LNCAP (cell line): ENCODE measurements around the gene PSAP.

ENCODE experiments used
- TF ChIP-seq, protein P1 (sequence below): fragments of 450-650 bp; IDR thresholded peaks from 2 replicates; pipeline ENCODE4 v1.5.1; 2017; ENCODE audit warnings: mild to moderate bottlenecking

Gene PSAP

DNA sequence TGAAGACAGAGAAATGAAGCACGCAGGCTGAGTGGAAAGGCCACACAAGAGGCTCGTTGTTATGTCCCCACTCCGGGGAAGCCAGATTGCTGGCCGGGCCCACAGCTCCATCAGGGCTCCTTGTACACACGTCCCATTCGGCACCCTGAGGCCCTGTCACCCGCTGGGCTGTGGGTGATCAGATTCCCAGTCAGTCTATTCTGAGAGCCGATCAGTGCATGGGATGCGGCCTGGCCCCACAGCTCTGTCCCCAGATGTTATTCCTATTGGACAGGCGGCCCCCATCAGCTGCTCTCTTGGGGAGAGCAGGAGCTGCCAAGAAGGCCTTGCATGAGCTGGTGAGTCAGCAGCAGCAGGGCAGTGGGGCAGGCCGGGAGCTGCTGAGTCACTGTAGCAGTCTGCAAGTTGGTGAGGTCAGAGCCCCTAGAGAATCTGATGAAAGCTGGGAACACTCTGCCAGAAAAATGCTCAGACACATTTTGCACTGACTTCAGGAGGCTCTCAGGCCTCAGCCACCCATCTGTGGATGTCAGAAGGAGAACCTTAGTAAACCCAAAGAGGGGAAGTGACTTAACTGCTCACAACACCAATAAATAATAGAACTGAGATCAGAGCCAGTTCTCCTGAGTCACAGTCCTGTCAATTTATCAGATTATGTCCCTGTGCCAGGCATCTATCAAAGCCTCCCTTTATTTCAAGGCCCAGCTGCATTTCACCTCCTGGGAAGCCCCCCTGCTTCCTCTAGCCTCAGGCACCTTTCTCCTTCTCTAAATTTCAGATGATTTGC, 9.4 kb upstream of the PSAP start:
- TF ChIP-seq, protein P1, sequence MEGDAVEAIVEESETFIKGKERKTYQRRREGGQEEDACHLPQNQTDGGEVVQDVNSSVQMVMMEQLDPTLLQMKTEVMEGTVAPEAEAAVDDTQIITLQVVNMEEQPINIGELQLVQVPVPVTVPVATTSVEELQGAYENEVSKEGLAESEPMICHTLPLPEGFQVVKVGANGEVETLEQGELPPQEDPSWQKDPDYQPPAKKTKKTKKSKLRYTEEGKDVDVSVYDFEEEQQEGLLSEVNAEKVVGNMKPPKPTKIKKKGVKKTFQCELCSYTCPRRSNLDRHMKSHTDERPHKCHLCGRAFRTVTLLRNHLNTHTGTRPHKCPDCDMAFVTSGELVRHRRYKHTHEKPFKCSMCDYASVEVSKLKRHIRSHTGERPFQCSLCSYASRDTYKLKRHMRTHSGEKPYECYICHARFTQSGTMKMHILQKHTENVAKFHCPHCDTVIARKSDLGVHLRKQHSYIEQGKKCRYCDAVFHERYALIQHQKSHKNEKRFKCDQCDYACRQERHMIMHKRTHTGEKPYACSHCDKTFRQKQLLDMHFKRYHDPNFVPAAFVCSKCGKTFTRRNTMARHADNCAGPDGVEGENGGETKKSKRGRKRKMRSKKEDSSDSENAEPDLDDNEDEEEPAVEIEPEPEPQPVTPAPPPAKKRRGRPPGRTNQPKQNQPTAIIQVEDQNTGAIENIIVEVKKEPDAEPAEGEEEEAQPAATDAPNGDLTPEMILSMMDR = no peak

DNA sequence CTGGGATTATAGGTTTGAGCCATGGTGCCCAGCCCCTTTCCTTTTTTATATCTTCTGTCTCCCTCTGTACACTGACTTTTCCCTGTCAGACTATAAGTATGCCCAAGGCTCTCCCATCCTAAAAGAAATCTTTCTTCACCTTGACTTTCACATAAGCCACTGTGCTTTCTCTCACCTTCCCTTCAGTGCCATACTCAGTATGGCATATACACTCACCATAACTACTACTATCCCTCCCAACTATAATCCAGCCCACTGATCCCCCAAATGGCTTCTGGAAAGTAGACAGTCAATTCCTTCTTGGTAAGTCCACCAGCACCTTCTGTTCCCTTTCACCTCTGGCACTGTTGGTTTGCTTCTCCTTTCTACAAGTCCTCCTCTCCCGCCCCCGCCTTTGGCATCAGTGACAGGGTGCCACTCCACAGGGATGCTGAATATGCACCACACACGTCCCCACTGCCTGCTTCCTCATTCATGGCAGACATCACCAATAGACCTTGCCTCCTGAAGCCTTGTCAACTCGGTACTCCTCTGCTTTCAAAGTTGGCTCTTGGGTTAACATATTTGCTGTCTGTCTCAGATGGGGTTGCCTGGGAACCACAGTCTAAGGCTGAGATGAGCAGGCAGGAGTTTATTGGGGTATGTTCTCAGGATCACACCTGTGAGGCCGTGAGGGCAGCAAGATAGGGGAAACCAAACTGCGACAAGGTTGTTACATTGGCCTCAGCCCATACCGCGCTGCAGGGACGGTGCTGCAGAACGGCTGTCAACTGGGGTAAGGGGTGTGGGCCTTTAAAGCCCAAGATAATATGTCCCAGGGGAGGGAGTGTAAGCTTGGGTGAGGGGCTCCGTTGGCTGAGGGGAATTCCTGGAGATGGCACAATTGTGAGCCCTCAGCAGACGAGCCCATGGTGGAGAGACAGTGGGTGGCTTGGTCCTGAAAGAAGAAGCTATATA, 7.2 kb upstream of the PSAP start:
- TF ChIP-seq, protein P1 = no peak

DNA sequence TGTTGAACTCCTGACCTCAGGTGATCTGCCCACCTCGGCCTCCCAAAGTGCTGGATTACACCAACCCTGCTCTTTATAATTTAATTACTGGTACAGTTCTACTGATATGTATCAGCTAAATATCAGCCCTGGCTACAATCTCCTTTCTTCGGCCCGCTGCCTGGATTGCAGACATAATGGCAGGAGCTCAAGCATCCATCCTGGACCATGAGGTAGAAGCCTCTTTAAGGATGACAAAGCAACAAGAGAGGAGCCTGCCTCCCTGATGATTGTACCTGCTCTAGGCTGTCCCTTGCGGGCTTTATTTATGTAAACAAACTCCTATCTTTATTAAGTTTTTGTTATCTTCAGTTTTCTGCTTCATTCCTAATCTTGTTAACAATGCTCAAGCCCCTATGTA, 5.6 kb upstream of the PSAP start:
- TF ChIP-seq, protein P1 = no peak

DNA sequence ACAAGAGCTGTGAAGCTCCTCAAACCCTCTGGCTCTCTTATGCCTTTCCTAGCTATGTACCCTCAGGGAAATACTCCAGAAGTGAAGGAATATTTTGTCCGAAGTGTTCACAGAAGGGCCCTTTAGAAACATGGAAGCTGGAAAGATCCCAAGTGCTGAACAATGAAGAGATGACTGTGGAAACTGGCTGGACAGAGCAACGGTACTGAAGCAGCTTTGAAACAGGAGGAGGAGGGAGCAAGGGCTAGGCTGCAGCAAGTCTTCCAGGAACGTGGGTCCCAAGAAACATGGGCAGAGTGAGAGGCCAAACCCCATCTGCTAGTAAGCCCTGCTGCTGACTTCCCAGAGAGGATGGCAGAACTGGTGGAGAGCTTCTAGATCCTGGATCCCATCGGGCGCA, 3.0 kb upstream of the PSAP start:
- TF ChIP-seq, protein P1 = no peak

DNA sequence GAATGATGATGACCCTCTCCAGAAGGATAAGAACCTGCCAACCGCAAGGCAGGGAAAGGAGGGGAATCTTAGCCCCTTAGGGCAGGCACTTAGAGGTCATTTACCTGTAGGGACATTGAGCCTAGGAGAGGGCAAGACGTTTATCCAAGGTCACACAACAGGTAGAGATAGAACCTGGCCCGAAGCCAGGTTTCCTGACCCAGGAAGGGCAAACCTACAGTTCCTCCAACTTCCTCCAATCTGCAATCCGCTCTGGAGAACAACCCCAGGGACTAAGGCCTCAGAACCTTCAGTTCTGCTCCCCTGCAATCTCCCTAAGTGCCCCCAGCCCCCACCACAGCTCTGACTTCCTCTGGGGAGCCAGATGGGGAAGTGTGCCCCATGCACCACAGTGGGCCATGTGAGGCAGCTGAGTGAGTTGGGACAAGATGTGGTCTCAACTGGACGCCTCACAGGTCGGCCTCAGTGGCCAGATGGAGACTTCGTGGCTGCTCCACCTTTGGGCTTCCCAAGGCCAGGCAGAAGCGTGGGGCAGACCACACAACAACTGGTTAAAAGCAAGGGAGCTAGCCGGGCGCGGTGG, 1.4 kb upstream of the PSAP start:
- TF ChIP-seq, protein P1 = no peak

DNA sequence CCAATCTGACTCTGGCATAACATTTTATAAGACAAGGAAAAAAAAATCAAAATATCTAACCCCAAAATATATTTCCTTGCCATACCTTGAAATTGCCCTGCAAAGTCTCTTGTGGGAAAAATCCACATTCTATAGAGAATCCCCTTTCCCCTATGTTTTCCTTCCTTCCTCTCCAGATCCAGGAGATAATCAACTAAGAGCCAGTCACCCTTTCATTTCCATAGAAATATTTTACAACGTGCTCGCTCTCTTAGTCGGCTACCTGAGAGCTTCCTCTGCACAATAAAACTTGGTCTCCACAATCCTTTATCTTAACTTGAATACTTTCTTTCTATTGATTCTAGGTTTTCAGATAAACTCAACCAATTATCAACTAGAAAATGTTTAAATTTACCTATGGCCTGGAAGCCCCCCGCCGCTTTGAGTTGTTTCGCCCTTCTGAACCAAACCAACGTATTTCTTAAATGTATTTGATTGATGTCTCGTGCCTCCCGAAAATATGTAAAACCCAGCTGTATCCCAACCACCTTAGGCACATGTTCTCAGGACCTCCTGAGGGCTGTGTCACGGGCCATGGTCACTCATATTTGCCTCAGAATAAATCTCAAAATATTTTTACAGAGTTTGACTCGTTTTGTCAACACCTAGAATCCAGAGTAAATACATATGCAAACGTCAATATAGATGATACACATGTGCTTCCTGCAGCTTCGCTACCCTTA, 869 bp downstream of the PSAP start:
- TF ChIP-seq, protein P1 = no peak

DNA sequence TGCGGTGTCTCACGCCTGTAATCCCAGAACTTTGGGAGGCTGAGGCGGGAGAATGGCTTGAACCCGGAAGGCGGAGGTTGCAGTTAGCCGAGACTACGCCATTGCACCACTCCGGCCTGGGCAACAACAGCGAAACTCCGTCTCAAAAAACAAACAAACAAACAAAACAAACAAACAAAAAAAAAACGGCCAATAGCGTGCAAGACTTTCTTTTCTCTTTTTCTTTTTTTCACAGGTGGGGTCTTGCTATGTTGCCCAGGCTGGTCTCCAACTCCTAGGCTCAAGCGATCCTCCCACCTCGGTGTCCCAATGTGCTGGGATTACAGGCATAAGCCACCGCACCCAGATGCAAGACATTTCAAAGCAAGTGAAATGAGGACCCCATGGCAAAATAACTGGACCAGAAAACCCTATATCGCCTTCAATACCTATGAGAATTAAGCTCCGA, 1.6 kb downstream of the PSAP start:
- TF ChIP-seq, protein P1 = no peak
